Type B pancreatic cell (in vitro differentiated cells): ENCODE data around the gene OTOG. TPM values are rescaled to one million over a fixed set of nuclear protein-coding genes. Genes with fewer than 3 reads are reported as not detected.

Source experiments
- DNase-seq: peaks from one replicate; pipeline ENCODE4 v3.0.0; 2021; ENCODE audit warnings: mixed read lengths; ENCODE audit not compliant: unreplicated experiment; ENCODE audit errors: extremely low spot score
- H3K27ac Mint-ChIP-seq: 2 replicates; pipeline ENCODE4 v1.8.0; 2021; ENCODE audit warnings: mild to moderate bottlenecking, mixed read lengths
- H3K27me3 Mint-ChIP-seq: 2 replicates; pipeline ENCODE4 v1.8.0; 2021; ENCODE audit warnings: mixed read lengths
- H3K36me3 Mint-ChIP-seq: 2 replicates; pipeline ENCODE4 v1.8.0; 2021; ENCODE audit warnings: mixed read lengths
- H3K4me1 Mint-ChIP-seq: one replicate; pipeline ENCODE4 v1.8.0; 2021; ENCODE audit warnings: mixed read lengths; ENCODE audit not compliant: unreplicated experiment
- H3K4me3 Mint-ChIP-seq: 2 replicates; pipeline ENCODE4 v1.8.0; 2021; ENCODE audit warnings: mild to moderate bottlenecking, mixed read lengths
- H3K9me3 Mint-ChIP-seq: 2 replicates; pipeline ENCODE4 v1.8.0; 2021; ENCODE audit warnings: mixed read lengths
- CTCF ChIP-seq: fragments of 200-600 bp; sonication (generic); conservative IDR thresholded peaks from 2 replicates; pipeline ENCODE4 v1.5.0; 2021; ENCODE audit warnings: antibody characterized with exemption, mild to moderate bottlenecking
- total RNA-seq: library from RNA; stranded (reverse); gene quantifications from 2 replicates; pipeline ENCODE4 v1.2.1, GENCODE V29; 2021; ENCODE audit warnings: low replicate concordance

OTOG gene
- total RNA-seq, 1 donor from 2014 or later, result 1.5 TPM

GRCh38 chr11:17652556-17652955 is 105.5 kb downstream of the OTOG start:
- peaks cover 51% of the 10 kb centered on the region for H3K27me3 Mint-ChIP-seq
- no peaks in the 10 kb centered on the region for H3K36me3 Mint-ChIP-seq
- peaks cover 11% of the 10 kb centered on the region for H3K4me1 Mint-ChIP-seq
- DNase-seq, result no peak
- H3K4me3 Mint-ChIP-seq, result no peak overlapping the region
- H3K27ac Mint-ChIP-seq, result no peak overlapping the region
- TF ChIP-seq CTCF, result no peak
- H3K9me3 Mint-ChIP-seq, result peaks cover 14% of the 10 kb centered on the region

- Mint-ChIP-seq H3K27me3 (peaks cover 55% of the 10 kb centered on the region), H3K4me1 (peaks cover 11% of the 10 kb centered on the region), H3K27ac (no peak overlapping the region), H3K9me3 (peaks cover 14% of the 10 kb centered on the region), H3K36me3 (no peaks in the 10 kb centered on the region), H3K4me3 (no peak overlapping the region)
- DNase-seq, result no peak
- TF ChIP-seq CTCF, result no peak
Measured at GRCh38 chr11:17653611-17654010, 106.6 kb downstream of the OTOG start.

GRCh38 chr11:17655682-17656081 is 108.6 kb downstream of the OTOG start:
- no peak for TF ChIP-seq CTCF
- no peak for DNase-seq
- Mint-ChIP-seq H3K4me1 (peaks cover 2% of the 10 kb centered on the region), H3K4me3 (no peak overlapping the region), H3K9me3 (peaks cover 14% of the 10 kb centered on the region), H3K27ac (no peak overlapping the region), H3K36me3 (no peaks in the 10 kb centered on the region), H3K27me3 (peaks cover 39% of the 10 kb centered on the region)

- no peaks in the 10 kb centered on the region for H3K4me1 Mint-ChIP-seq
- H3K9me3 Mint-ChIP-seq, result peaks cover 14% of the 10 kb centered on the region
- H3K27ac Mint-ChIP-seq, result no peak overlapping the region
- no peaks in the 10 kb centered on the region for H3K36me3 Mint-ChIP-seq
- peaks cover 26% of the 10 kb centered on the region for H3K27me3 Mint-ChIP-seq
- DNase-seq, result no peak
- TF ChIP-seq CTCF, result no peak
- H3K4me3 Mint-ChIP-seq, result no peak overlapping the region
Measured at GRCh38 chr11:17658211-17658610, 111.2 kb downstream of the OTOG start.

GRCh38 chr11:17668166-17668565 is 121.1 kb downstream of the OTOG start:
- TF ChIP-seq CTCF, result no peak
- H3K4me3 Mint-ChIP-seq, result no peak overlapping the region
- no peak for DNase-seq
- H3K4me1 Mint-ChIP-seq, result no peaks in the 10 kb centered on the region
- no peaks in the 10 kb centered on the region for H3K9me3 Mint-ChIP-seq
- no peaks in the 10 kb centered on the region for H3K36me3 Mint-ChIP-seq
- H3K27me3 Mint-ChIP-seq, result peaks cover 39% of the 10 kb centered on the region
- H3K27ac Mint-ChIP-seq, result no peak overlapping the region

- Mint-ChIP-seq H3K9me3 (peaks cover 8% of the 10 kb centered on the region), H3K4me3 (no peak overlapping the region), H3K27me3 (peaks cover 58% of the 10 kb centered on the region), H3K36me3 (no peaks in the 10 kb centered on the region), H3K4me1 (no peaks in the 10 kb centered on the region), H3K27ac (no peak overlapping the region)
- TF ChIP-seq CTCF, result no peak
- no peak for DNase-seq
Measured at GRCh38 chr11:17672469-17672868, 125.4 kb downstream of the OTOG start.
